Prostate gland (tissue), 2 donors: ENCODE results near the gene PIK3C2A. TPM values are rescaled to one million over a fixed set of nuclear protein-coding genes. Genes with fewer than 3 reads are reported as not detected.

Source experiments
- DNase-seq: peaks from one replicate; pipeline ENCODE4 v3.0.0-alpha.2; 2019; ENCODE audit warnings: low spot score
- H3K27ac ChIP-seq, 2 donors: fragments of 200-600 bp; sonication (generic); 2 replicates each; pipeline ENCODE4 v1.5.1; 2017 to 2019
- H3K27me3 ChIP-seq: fragments of 200-600 bp; sonication (generic); replicated peaks from 2 replicates; pipeline ENCODE4 v1.5.1; 2019; ENCODE audit not compliant: insufficient read depth
- H3K36me3 ChIP-seq, 2 donors: fragments of 200-600 bp; sonication (generic); 1 replicate in 1 of 2; 2 replicates in 1 of 2; pipeline versions ENCODE4 v1.5.1 to v1.8.1; 2017 to 2019
- H3K4me1 ChIP-seq: fragments of 200-600 bp; sonication (generic); replicated peaks from 2 replicates; pipeline ENCODE4 v1.5.1; 2019
- H3K4me3 ChIP-seq, 2 donors: fragments of 200-600 bp; sonication (generic); 2 replicates each; pipeline ENCODE4 v1.5.1; 2017 to 2019
- H3K9me3 ChIP-seq: fragments of 200-600 bp; sonication (generic); 2 replicates; pipeline ENCODE4 v1.5.1; 2017
- CTCF ChIP-seq, 4 experiments: fragments of 200-600 bp in 2 of 4; fragments of 450-650 bp in 2 of 4; sonication (generic) in 2 of 4; IDR thresholded peaks; 1 replicate in 3 of 4; 2 replicates in 1 of 4; pipeline ENCODE4 v1.5.1; 2016 to 2019; ENCODE audit warnings: antibody characterized with exemption in 4 of 4, mild to moderate bottlenecking in 2 of 4, moderate library complexity in 2 of 4
- POLR2A ChIP-seq: fragments of 450-650 bp; IDR thresholded peaks from one replicate; pipeline ENCODE4 v1.6.1; 2016; ENCODE audit warnings: antibody characterized with exemption, mild to moderate bottlenecking
- POLR2AphosphoS5 ChIP-seq: sonication (generic); formaldehyde crosslinking; IDR thresholded peaks from one replicate; pipeline ENCODE4 v1.6.1; 2017; ENCODE audit warnings: antibody characterized with exemption
- WGBS: methylation state at CpG from one replicate; pipeline ENCODE4 v1.1.5; 2018; 5-methylcytosine and 5-hydroxymethylcytosine counted together
- intact Hi-C: fragments of 100-400 bp; cut with DNase I; formaldehyde crosslinking; loops from one replicate; pipeline ENCODE4 v1.14.2; 2022
- total RNA-seq, 2 donors: library from RNA; depleted of rRNA; stranded (reverse); fragments of >200 nt; gene quantifications; one replicate each; pipeline ENCODE4 v1.1.0, GENCODE V29; 2016

PIK3C2A gene
- total RNA-seq, 2 donors from 2014 or later, result 66.0 to 90.0 TPM

GRCh38 chr11:17179970-17180369 lies 27.8 kb downstream of the PIK3C2A start:
- intact Hi-C loops, result no loop called here
- DNase-seq, result no peak
- TF ChIP-seq CTCF (IDR thresholded peaks at IDR 0.05) (no peak), POLR2A (no peak)
- no peaks in the 10 kb centered on the region for H3K36me3 ChIP-seq
- no peaks in the 10 kb centered on the region for H3K4me1 ChIP-seq
- H3K4me3 ChIP-seq, result no peak overlapping the region
- no peak overlapping the region for H3K27ac ChIP-seq
- H3K9me3 ChIP-seq, result no peaks in the 10 kb centered on the region
- WGBS, result 80% methylated on average over 3 of the region's 3 CpGs
- H3K27me3 ChIP-seq, result no peaks in the 10 kb centered on the region

- Histone ChIP-seq H3K27ac (no peak overlapping the region), H3K4me3 (no peak overlapping the region), H3K4me1 (no peaks in the 10 kb centered on the region), H3K36me3 (no peaks in the 10 kb centered on the region), H3K27me3 (no peaks in the 10 kb centered on the region), H3K9me3 (no peaks in the 10 kb centered on the region)
- no peak for DNase-seq
- WGBS, result 78% methylated on average over 2 of the region's 2 CpGs
- intact Hi-C loops, result no loop called here
- TF ChIP-seq POLR2A (no peak), CTCF (IDR thresholded peaks at IDR 0.05) (no peak), POLR2AphosphoS5 (no peak)
Observed at GRCh38 chr11:17173332-17173731, 34.5 kb downstream of the PIK3C2A start.

GRCh38 chr11:17171916-17172315 lies 35.9 kb downstream of the PIK3C2A start:
- no peak for TF ChIP-seq POLR2AphosphoS5
- TF ChIP-seq POLR2A, result no peak
- TF ChIP-seq CTCF (IDR thresholded peaks at IDR 0.05), result no peak
- no peak overlapping the region for H3K27ac ChIP-seq

GRCh38 chr11:17171343-17171742 lies 36.4 kb downstream of the PIK3C2A start:
- Histone ChIP-seq H3K27me3 (no peaks in the 10 kb centered on the region), H3K4me3 (no peak overlapping the region), H3K9me3 (no peaks in the 10 kb centered on the region), H3K4me1 (no peaks in the 10 kb centered on the region), H3K36me3 (no peaks in the 10 kb centered on the region), H3K27ac (no peak overlapping the region)
- 90% methylated on average over 2 of the region's 2 CpGs for WGBS
- intact Hi-C loops, result no loop called here
- no peak for TF ChIP-seq POLR2AphosphoS5
- TF ChIP-seq CTCF (IDR thresholded peaks at IDR 0.05), result no peak
- TF ChIP-seq POLR2A, result no peak
- DNase-seq, result no peak

More at GRCh38 chr11:17171916-17172315, 35.9 kb downstream of the PIK3C2A start:
- H3K4me1 ChIP-seq, result no peaks in the 10 kb centered on the region
- WGBS, result 100% methylated on average over 1 of the region's 1 CpG
- DNase-seq, result no peak
- no peaks in the 10 kb centered on the region for H3K27me3 ChIP-seq
- no peaks in the 10 kb centered on the region for H3K36me3 ChIP-seq
- intact Hi-C loops, result no loop called here
- no peaks in the 10 kb centered on the region for H3K9me3 ChIP-seq
- H3K4me3 ChIP-seq, result no peak overlapping the region

GRCh38 chr11:17169876-17170275 lies 37.9 kb downstream of the PIK3C2A start:
- H3K4me1 ChIP-seq, result peaks cover under 1% of the 10 kb centered on the region
- DNase-seq, result no peak
- TF ChIP-seq CTCF (IDR thresholded peaks at IDR 0.05) (no peak), POLR2A (no peak), POLR2AphosphoS5 (no peak)
- H3K36me3 ChIP-seq, result no peaks in the 10 kb centered on the region
- no peak overlapping the region for H3K27ac ChIP-seq
- no peaks in the 10 kb centered on the region for H3K9me3 ChIP-seq
- WGBS, result 88% methylated on average over 1 of the region's 1 CpG
- H3K4me3 ChIP-seq, result no peak overlapping the region
- intact Hi-C loops, result no loop called here
- H3K27me3 ChIP-seq, result no peaks in the 10 kb centered on the region
